Measurements from ENCODE around the gene NDUFAF2. TPM values are rescaled to one million over a fixed set of nuclear protein-coding genes. Genes with fewer than 3 reads are reported as not detected.

The NDUFAF2 gene
- total and polyA plus RNA-seq, 2 experiments from 2014 or later: 32.5 to 47.6 TPM

DNA sequence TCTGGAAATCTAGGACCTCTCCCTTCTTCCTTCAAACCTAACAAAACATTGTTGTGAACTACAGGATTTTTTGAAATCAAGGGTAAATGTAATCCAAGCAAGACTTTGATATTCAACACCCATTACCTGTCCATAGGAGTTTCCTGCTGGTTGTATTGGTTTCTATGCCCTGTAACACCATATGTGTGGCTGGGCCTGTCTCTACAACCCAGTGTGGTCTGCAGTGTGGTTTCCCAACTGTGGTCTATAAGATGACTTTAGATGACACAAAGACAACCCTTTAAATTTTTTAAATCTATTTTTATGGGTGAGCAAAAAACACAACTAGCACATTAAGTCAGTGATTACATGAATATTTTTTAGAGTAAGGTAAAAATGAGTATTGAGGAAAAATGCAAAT, 124.1 kb downstream of the NDUFAF2 start:
- H3K36me3 ChIP-seq (replicated peaks; ENCODE audit: insufficient read depth, low read depth): no peaks in the 10 kb centered on the region
- no peak overlapping the region for H3K4me2 ChIP-seq
- no peaks in the 10 kb centered on the region for H3K9me2 ChIP-seq (replicated peaks; ENCODE audit: insufficient read depth)
- no peak for DNase-seq (ENCODE audit: low spot score)
- no peak for TF ChIP-seq EZH2 (IDR thresholded peaks at IDR 0.05; ENCODE audit: borderline replicate concordance)
- no peak for TF ChIP-seq EZH2phosphoT487 (IDR thresholded peaks at IDR 0.05; ENCODE audit: low read depth, severe bottlenecking, unreplicated experiment)
- TF ChIP-seq, protein P1, sequence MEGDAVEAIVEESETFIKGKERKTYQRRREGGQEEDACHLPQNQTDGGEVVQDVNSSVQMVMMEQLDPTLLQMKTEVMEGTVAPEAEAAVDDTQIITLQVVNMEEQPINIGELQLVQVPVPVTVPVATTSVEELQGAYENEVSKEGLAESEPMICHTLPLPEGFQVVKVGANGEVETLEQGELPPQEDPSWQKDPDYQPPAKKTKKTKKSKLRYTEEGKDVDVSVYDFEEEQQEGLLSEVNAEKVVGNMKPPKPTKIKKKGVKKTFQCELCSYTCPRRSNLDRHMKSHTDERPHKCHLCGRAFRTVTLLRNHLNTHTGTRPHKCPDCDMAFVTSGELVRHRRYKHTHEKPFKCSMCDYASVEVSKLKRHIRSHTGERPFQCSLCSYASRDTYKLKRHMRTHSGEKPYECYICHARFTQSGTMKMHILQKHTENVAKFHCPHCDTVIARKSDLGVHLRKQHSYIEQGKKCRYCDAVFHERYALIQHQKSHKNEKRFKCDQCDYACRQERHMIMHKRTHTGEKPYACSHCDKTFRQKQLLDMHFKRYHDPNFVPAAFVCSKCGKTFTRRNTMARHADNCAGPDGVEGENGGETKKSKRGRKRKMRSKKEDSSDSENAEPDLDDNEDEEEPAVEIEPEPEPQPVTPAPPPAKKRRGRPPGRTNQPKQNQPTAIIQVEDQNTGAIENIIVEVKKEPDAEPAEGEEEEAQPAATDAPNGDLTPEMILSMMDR (IDR thresholded peaks at IDR 0.05; ENCODE audit: poor library complexity): no peak
- no peak overlapping the region for H3K27ac ChIP-seq
- H3K4me1 ChIP-seq (ENCODE audit: insufficient read depth): peaks cover 5% of the 10 kb centered on the region
- H4K20me1 ChIP-seq (ENCODE audit: insufficient read depth, poor library complexity, severe bottlenecking): no peaks in the 10 kb centered on the region
- no peaks in the 10 kb centered on the region for H3K27me3 ChIP-seq
- no peak overlapping the region for H3K4me3 ChIP-seq
- no peaks in the 10 kb centered on the region for H3K9me3 ChIP-seq (ENCODE audit: low read depth)
- no peaks in the 10 kb centered on the region for H3K79me2 ChIP-seq
- H2AFZ ChIP-seq: no peak overlapping the region

DNA sequence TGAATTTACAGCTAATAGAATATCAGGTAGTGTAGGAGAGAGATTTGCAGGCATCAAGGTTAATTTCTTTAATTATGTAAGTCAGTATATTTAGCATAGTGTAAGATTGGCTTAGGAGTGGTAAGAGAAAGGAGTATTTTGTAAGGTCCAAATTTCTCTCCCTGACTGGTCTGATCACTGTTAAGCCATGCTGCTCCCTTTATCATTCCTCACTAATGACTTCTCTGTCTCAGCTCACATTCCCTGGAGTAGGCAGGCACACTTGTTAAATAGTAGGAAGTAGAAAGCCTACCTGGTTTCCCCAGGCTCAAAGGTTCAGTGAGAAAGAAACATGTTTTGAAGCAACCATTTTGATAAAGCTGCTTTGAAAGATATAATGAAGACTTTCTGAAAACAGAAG, 126.5 kb downstream of the NDUFAF2 start:
- Histone ChIP-seq H3K79me2 (no peaks in the 10 kb centered on the region), H3K4me1 (ENCODE audit: insufficient read depth) (peaks cover 5% of the 10 kb centered on the region), H3K9me2 (replicated peaks; ENCODE audit: insufficient read depth) (no peaks in the 10 kb centered on the region), H3K36me3 (replicated peaks; ENCODE audit: insufficient read depth, low read depth) (no peaks in the 10 kb centered on the region), H3K4me3 (no peak overlapping the region), H2AFZ (peak overlapping the region; percentile 1), H3K27me3 (no peaks in the 10 kb centered on the region), H3K4me2 (no peak overlapping the region), H3K9me3 (ENCODE audit: low read depth) (no peaks in the 10 kb centered on the region), H3K27ac (peak overlapping the region; percentile 72), H4K20me1 (ENCODE audit: insufficient read depth, poor library complexity, severe bottlenecking) (no peaks in the 10 kb centered on the region)
- peak; percentile 27 for DNase-seq (ENCODE audit: low spot score)
- TF ChIP-seq EZH2 (IDR thresholded peaks at IDR 0.05; ENCODE audit: borderline replicate concordance) (no peak), EZH2phosphoT487 (IDR thresholded peaks at IDR 0.05; ENCODE audit: low read depth, severe bottlenecking, unreplicated experiment) (no peak)
- TF ChIP-seq, protein P1 (IDR thresholded peaks at IDR 0.05; ENCODE audit: poor library complexity): no peak

DNA sequence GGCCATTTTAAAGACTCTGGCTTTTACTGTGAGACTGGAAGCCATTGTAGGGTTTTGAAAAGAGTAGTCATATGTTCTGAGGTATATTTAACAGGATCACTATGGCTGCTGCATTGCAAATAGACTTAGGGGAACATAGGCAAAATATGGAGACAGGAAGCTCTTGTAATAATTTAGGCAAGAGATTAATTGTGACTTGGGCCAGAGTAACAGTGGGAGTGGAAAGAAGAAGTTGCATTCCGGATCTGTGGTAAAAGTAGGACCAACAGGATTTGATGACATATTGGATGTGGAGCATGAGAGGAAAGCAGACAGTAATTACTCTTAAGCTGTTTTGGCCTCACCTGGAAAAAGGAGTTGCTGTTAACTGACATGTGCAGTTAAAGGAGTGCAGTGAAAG, 131.6 kb downstream of the NDUFAF2 start:
- no peak overlapping the region for H3K4me3 ChIP-seq
- H3K4me1 ChIP-seq (ENCODE audit: insufficient read depth): peaks cover 5% of the 10 kb centered on the region
- H3K4me2 ChIP-seq: no peak overlapping the region
- no peaks in the 10 kb centered on the region for H3K36me3 ChIP-seq (replicated peaks; ENCODE audit: insufficient read depth, low read depth)
- WGBS (ENCODE audit: low lambda C conversion rate, missing lambda C conversion rate): 88% methylated on average over 1 of the region's 1 CpG
- H3K9me2 ChIP-seq (replicated peaks; ENCODE audit: insufficient read depth): no peaks in the 10 kb centered on the region
- no peaks in the 10 kb centered on the region for H4K20me1 ChIP-seq (ENCODE audit: insufficient read depth, poor library complexity, severe bottlenecking)
- no peak for TF ChIP-seq EZH2 (IDR thresholded peaks at IDR 0.05; ENCODE audit: borderline replicate concordance)
- TF ChIP-seq, protein P1 (IDR thresholded peaks at IDR 0.05; ENCODE audit: poor library complexity): no peak
- TF ChIP-seq EZH2phosphoT487 (IDR thresholded peaks at IDR 0.05; ENCODE audit: low read depth, severe bottlenecking, unreplicated experiment): no peak
- H3K27me3 ChIP-seq: no peaks in the 10 kb centered on the region
- H2AFZ ChIP-seq: no peak overlapping the region
- DNase-seq (ENCODE audit: low spot score): no peak
- H3K79me2 ChIP-seq: no peaks in the 10 kb centered on the region
- no peaks in the 10 kb centered on the region for H3K9me3 ChIP-seq (ENCODE audit: low read depth)
- H3K27ac ChIP-seq: no peak overlapping the region

DNA sequence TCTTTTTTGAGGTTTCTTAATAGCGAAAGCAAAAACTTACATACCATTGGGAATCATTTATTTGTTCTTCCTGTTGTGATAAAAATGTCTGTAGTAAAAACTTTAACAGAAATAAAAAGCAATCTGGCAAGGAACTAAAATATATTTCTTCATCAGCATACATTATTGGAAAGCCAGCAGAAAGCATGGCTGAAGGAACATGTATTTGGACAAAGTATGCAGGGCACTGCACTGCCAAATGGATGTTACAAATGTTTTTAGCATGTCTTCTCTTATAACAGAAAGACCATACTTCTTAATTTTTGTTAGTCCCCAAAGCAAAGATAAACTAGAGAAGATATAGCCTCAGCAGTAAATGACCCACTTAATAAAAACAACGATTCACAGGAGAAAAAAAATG, 136.7 kb downstream of the NDUFAF2 start:
- Histone ChIP-seq H2AFZ (no peak overlapping the region), H3K9me3 (ENCODE audit: low read depth) (no peaks in the 10 kb centered on the region), H3K79me2 (no peaks in the 10 kb centered on the region), H4K20me1 (ENCODE audit: insufficient read depth, poor library complexity, severe bottlenecking) (no peaks in the 10 kb centered on the region), H3K4me3 (no peak overlapping the region), H3K9me2 (replicated peaks; ENCODE audit: insufficient read depth) (no peaks in the 10 kb centered on the region), H3K4me2 (no peak overlapping the region), H3K4me1 (ENCODE audit: insufficient read depth) (no peaks in the 10 kb centered on the region), H3K27ac (no peak overlapping the region), H3K36me3 (replicated peaks; ENCODE audit: insufficient read depth, low read depth) (no peaks in the 10 kb centered on the region), H3K27me3 (no peaks in the 10 kb centered on the region)
- no peak for DNase-seq (ENCODE audit: low spot score)
- TF ChIP-seq EZH2phosphoT487 (IDR thresholded peaks at IDR 0.05; ENCODE audit: low read depth, severe bottlenecking, unreplicated experiment) (no peak), EZH2 (IDR thresholded peaks at IDR 0.05; ENCODE audit: borderline replicate concordance) (no peak)
- TF ChIP-seq, protein P1 (IDR thresholded peaks at IDR 0.05; ENCODE audit: poor library complexity): no peak
- WGBS (ENCODE audit: low lambda C conversion rate, missing lambda C conversion rate): 89% methylated on average over 2 of the region's 2 CpGs
